Measurements from ENCODE around the gene PUSL1.

GRCh38 chr1:1317420-1317819, 9.0 kb downstream of the PUSL1 start:
- TF ChIP-seq POLR2A (IDR thresholded peaks at IDR 0.05) = no peak
- no peak for TF ChIP-seq CTCF (IDR thresholded peaks at IDR 0.05)

Measured in lower leg skin (tissue), 3 donors.